Adrenal gland (tissue), 12 donors: ENCODE data around the gene NIFK. TPM values are rescaled to one million over a fixed set of nuclear protein-coding genes. Genes with fewer than 3 reads are reported as not detected.
A peak's percentile ranks its signal among the peaks of the same experiment; 100 is the strongest.

ENCODE experiments used
- DNase-seq, 7 donors: peaks; one replicate each; pipeline ENCODE4 v3.0.0-alpha.2; 2019 to 2020
- H3K27ac ChIP-seq, 5 donors: fragments of 200-600 bp; sonication (generic) in 4 of 5; 1 replicate in 3 of 5; 2 replicates in 2 of 5; pipeline versions ENCODE4 v1.5.1 to v1.8.0; 2016 to 2020; ENCODE audit warnings: mild to moderate bottlenecking in 1 of 5
- H3K27me3 ChIP-seq: fragments of 200-600 bp; 2 replicates; pipeline ENCODE4 v1.8.0; 2021
- H3K36me3 ChIP-seq, 2 donors: fragments of 200-600 bp; replicated peaks in 1 of 2; 1 replicate in 1 of 2; 2 replicates in 1 of 2; pipeline versions ENCODE4 v1.5.1 to v1.8.0; 2018 to 2022
- H3K4me1 ChIP-seq, 2 donors: fragments of 200-600 bp; replicated peaks in 1 of 2; 1 replicate in 1 of 2; 2 replicates in 1 of 2; pipeline versions ENCODE4 v1.5.1 to v1.8.0; 2018 to 2021
- H3K4me3 ChIP-seq, 4 donors: fragments of 200-600 bp; sonication (generic) in 3 of 4; one replicate each; pipeline ENCODE4 v1.5.1; 2016 to 2018
- H3K9me3 ChIP-seq, 3 donors: fragments of 200-600 bp; sonication (generic) in 1 of 3; replicated peaks in 1 of 3; 1 replicate in 2 of 3; 2 replicates in 1 of 3; pipeline versions ENCODE4 v1.5.1 to v1.8.0; 2016 to 2021
- CTCF ChIP-seq, 6 experiments: fragments of 450-650 bp in 4 of 6; fragments of 200-600 bp in 2 of 6; sonication (generic) in 1 of 6; IDR thresholded peaks; 1 replicate in 5 of 6; 2 replicates in 1 of 6; pipeline versions ENCODE4 v1.5.1 to v1.8.0; 2016 to 2021; ENCODE audit warnings: antibody characterized with exemption in 6 of 6, mild to moderate bottlenecking in 2 of 6, moderate library complexity in 1 of 6
- POLR2A ChIP-seq, 2 donors: fragments of 450-650 bp; IDR thresholded peaks; one replicate each; pipeline ENCODE4 v1.6.1; 2017; ENCODE audit warnings: antibody characterized with exemption in 2 of 2, mild to moderate bottlenecking in 2 of 2, moderate library complexity in 1 of 2
- WGBS, 4 donors: extraction: QIAGEN DNeasy Blood & Tissue Kit in 2 of 4; methylation state at CpG; one replicate each; pipeline versions ENCODE4 v1.1.5 to v1.1.7; 2013 to 2017; 5-methylcytosine and 5-hydroxymethylcytosine counted together
- intact Hi-C, 2 donors: fragments of 100-400 bp; cut with DNase I; formaldehyde crosslinking; loops; one replicate each; pipeline versions ENCODE4 v1.14.1 to v1.15.0; 2022 to 2023
- polyA plus RNA-seq, 3 donors: library from polyadenylated mRNA; stranded (reverse); fragments of 200-250 nt in 2 of 3; fragments of 350-450 nt in 1 of 3; fragmentation: Illumina TruSeq in 1 of 3; extraction: RNeasy Lipid Tissue Mini Kit (QIAGEN cat#74804) in 1 of 3; gene quantifications; one replicate each; pipeline ENCODE4 v1.2.3, GENCODE V29; 2013 to 2014
- total RNA-seq, 9 donors: library from RNA; depleted of rRNA in 4 of 9; stranded (reverse); fragments of >200 nt in 4 of 9; fragments of 120-200 nt in 1 of 9; fragmentation: NEBNext Ultra II Directional in 1 of 9; extraction: Animal tissue kit (Norgen Biotek cat#: 25700) in 1 of 9; gene quantifications; one replicate each; pipeline versions ENCODE4 v1.1.0 to v1.2.4, GENCODE V29; 2013 to 2023
- donor health status: healthy with polysubstance abuse.
- donor health status: Bipolar disorder and iron deficiency.
- donor health status: DM: yes; HTN: yes; CAD: no.
- donor health status: DM: no; HTN: no; CAD: no.
- donor health status: DM: no; HTN: no; CAD: no.
- donor health status: DM: yes; HTN: yes; CAD: no.

Gene NIFK
- total and polyA plus RNA-seq, 12 donors, result 13.2 to 134 (median 39.9) TPM

GRCh38 chr2:121698318-121698930, 38.3 kb downstream of the NIFK start:
- Histone ChIP-seq H3K4me1 (peaks cover 0 to 7% of the 10 kb centered on the region in 2 donors), H3K9me3 (no peaks in the 10 kb centered on the region), H3K36me3 (no peaks in the 10 kb centered on the region), H3K27me3 (no peaks in the 10 kb centered on the region), H3K4me3 (no peak overlapping the region), H3K27ac (no peak overlapping the region)
- 79 to 85% (median 84%) methylated on average over 11 of the region's 11 CpGs for WGBS, 4 donors
- peak in 1 of 7 donors; percentile 39 for DNase-seq
- TF ChIP-seq CTCF (IDR thresholded peaks at IDR 0.05), result no peak
- intact Hi-C loops, result no loop called here

- no peak overlapping the region for H3K4me3 ChIP-seq
- peak overlapping the region in 1 of 5 donors; percentile 47 for H3K27ac ChIP-seq
- no peaks in the 10 kb centered on the region for H3K9me3 ChIP-seq
- H3K4me1 ChIP-seq, result peaks cover 0 to 7% of the 10 kb centered on the region in 2 donors
- H3K36me3 ChIP-seq, result no peaks in the 10 kb centered on the region
- intact Hi-C loops, result no loop called here
- DNase-seq, result peak in 2 of 7 donors; percentile 10 to 55
- TF ChIP-seq CTCF (IDR thresholded peaks at IDR 0.05) (no peak), POLR2A (IDR thresholded peaks at IDR 0.05) (no peak)
- H3K27me3 ChIP-seq, result no peaks in the 10 kb centered on the region
- 40 to 54% (median 46%) methylated on average over 4 of the region's 4 CpGs for WGBS, 4 donors
These were observed 39.5 kb downstream of the NIFK start for GRCh38 chr2:121697108-121697631.

GRCh38 chr2:121696410-121696930, 40.2 kb downstream of the NIFK start:
- Histone ChIP-seq H3K9me3 (no peaks in the 10 kb centered on the region), H3K27me3 (no peaks in the 10 kb centered on the region), H3K4me3 (no peak overlapping the region), H3K36me3 (no peaks in the 10 kb centered on the region), H3K27ac (peak overlapping the region in 1 of 5 donors; percentile 47), H3K4me1 (peaks cover 0 to 7% of the 10 kb centered on the region in 2 donors)
- intact Hi-C loops, result no loop called here
- DNase-seq, result peak in 1 of 7 donors; percentile 31
- WGBS, 4 donors, result 76 to 89% (median 84%) methylated on average over 7 of the region's 7 CpGs
- TF ChIP-seq CTCF (IDR thresholded peaks at IDR 0.05), result no peak
- TF ChIP-seq POLR2A (IDR thresholded peaks at IDR 0.05), result no peak

- H3K27me3 ChIP-seq, result no peaks in the 10 kb centered on the region
- intact Hi-C loops, result no loop called here
- no peak overlapping the region for H3K4me3 ChIP-seq
- WGBS, 4 donors, result 72 to 89% (median 79%) methylated on average over 1 to 2 of the region's 2 CpGs
- no peak for DNase-seq
- peaks cover 0 to 7% of the 10 kb centered on the region in 2 donors for H3K4me1 ChIP-seq
- H3K36me3 ChIP-seq, result no peaks in the 10 kb centered on the region
- H3K9me3 ChIP-seq, result no peaks in the 10 kb centered on the region
- TF ChIP-seq CTCF (IDR thresholded peaks at IDR 0.05) (no peak), POLR2A (IDR thresholded peaks at IDR 0.05) (no peak)
- peak overlapping the region in 1 of 5 donors; percentile 50 for H3K27ac ChIP-seq
These were observed 41.6 kb downstream of the NIFK start for GRCh38 chr2:121695171-121695451.
